Measurements from ENCODE around the gene PFKFB2. TPM values are rescaled to one million over a fixed set of nuclear protein-coding genes. Genes with fewer than 3 reads are reported as not detected.

Gene PFKFB2
- total RNA-seq, result 7.6 and 10.1 TPM in 2 replicates

GRCh38 chr1:207052911-207053769 lies at the start of gene PFKFB2:
TSS of gene PFKFB2 (plus strand) at chr1:207053275. CDS start at chr1:207054718, 1,443 bp downstream.
- Mint-ChIP-seq H3K27me3 (no peaks in the 10 kb centered on the region), H3K36me3 (ENCODE audit: low read depth) (peaks cover 26% of the 10 kb centered on the region), H3K4me1 (peaks cover 56% of the 10 kb centered on the region), H3K27ac (peak within 1 kb of the TSS; percentile 98), H3K9me3 (no peaks in the 10 kb centered on the region), H3K4me3 (peak within 1 kb of the TSS; percentile 98)
- DNase-seq (peak; percentile 94), ATAC-seq (ENCODE audit: low read depth) (peak; percentile 86)
- ChIA-PET CTCF (interaction anchor here (0.6 to 2.1 kb wide), 10 partner anchors 21 to 590 kb away, joined by 3 to 10 read pairs (median 3); partner anchors contain the start of gene CR2), POLR2A (interaction anchor here (0.6 to 1.9 kb wide), 8 partner anchors 18 to 770 kb away, joined by 3 to 18 read pairs (median 8); partner anchors contain the start of genes CD55, CR1 and CR2)
- intact Hi-C loops (cut with micrococcal nuclease), result loop anchor here (1.0 to 5.0 kb wide), 5 partner anchors 131 to 441 kb away; partner anchors contain the start of genes CD55, CR2, EIF2D and FCMR
- TF ChIP-seq CTCF (IDR thresholded peaks at IDR 0.05), result no peak

DNA sequence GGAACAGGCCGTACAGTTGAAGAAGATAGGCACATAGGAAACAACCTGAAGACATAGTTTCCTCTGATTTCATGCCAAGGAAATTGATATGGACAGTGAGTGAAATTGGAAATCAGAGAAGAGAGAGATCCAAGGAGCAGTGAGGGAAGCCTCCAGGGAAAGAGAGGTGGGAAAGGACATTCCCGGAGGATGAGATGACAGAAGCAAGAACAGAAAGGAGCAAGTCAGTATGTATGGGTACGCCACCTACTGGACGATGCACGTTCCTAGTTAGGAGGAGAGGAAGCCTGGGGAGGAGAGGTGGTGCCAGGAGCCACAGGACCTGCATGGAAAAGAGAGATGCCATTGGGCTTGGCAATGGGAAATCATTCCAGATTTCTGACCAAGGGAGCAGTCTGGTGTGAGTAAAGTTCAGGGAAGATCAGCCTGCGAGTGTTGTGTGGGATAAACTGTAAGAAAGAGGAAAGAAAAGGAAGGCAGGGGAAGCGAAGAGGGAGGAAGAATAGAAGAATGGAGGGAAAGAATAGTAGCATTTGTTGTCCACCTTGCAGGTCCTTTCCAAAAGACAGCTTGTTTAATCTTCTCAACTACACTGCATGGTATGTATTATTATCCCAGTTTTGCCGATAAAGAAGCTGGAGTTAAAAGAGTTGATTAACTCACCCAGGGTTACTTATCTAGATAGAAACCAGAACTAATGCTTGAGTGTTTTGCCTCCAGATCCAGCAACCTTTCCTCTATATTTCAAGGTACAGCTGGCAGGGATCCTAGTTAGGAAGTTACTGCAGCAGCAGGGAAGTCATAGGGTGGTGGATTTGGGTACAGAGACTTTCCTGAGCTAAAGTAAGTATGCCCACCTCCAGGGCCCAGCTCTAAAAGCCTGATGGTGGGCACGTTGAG lies 47.9 kb upstream of the PFKFB2 start:
- H3K27ac Mint-ChIP-seq, result no peak overlapping the region
- H3K9me3 Mint-ChIP-seq, result no peaks in the 10 kb centered on the region
- POLR2A ChIA-PET, result no interaction called here
- CTCF ChIA-PET, result interaction anchor here (0.8 to 1.6 kb wide), 5 partner anchors 10 to 80 kb away, joined by 3 to 6 read pairs (median 3); no protein-coding TSS in a partner anchor
- DNase-seq, result no peak
- H3K36me3 Mint-ChIP-seq (ENCODE audit: low read depth), result no peaks in the 10 kb centered on the region
- intact Hi-C loops (cut with micrococcal nuclease), result loop anchor here (5.0 kb wide), 1 partner anchor 72 kb away; no protein-coding TSS in a partner anchor
- no peak overlapping the region for H3K4me3 Mint-ChIP-seq
- H3K4me1 Mint-ChIP-seq, result peaks cover 2% of the 10 kb centered on the region
- TF ChIP-seq CTCF (IDR thresholded peaks at IDR 0.05), result peak; percentile 47
- ATAC-seq (ENCODE audit: low read depth), result peak; percentile 52
- H3K27me3 Mint-ChIP-seq, result peaks cover 14% of the 10 kb centered on the region

DNA sequence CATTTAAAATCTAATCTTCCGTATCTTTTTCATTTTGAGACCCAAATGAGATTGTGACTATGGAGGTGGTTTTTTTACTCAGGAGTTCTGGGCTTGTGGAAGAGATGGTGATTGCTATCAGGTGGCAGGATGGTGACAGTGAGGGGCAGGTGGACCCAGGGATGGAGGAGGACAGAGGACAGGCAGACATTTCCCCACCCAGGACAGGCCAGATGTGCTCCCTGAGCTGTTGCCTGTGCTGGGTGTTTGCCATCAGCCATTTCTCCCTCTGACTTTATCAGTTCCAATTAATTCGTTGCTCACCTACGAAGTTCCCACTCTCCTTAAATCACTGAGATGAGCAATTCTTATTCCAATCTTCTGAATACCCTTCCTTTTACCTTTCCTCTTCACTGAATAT lies 47.0 kb upstream of the PFKFB2 start:
- POLR2A ChIA-PET, result no interaction called here
- no peak for ATAC-seq (ENCODE audit: low read depth)
- TF ChIP-seq CTCF (IDR thresholded peaks at IDR 0.05), result no peak
- Mint-ChIP-seq H3K4me1 (peaks cover 2% of the 10 kb centered on the region), H3K27me3 (peaks cover 14% of the 10 kb centered on the region), H3K4me3 (no peak overlapping the region), H3K27ac (no peak overlapping the region), H3K36me3 (ENCODE audit: low read depth) (no peaks in the 10 kb centered on the region), H3K9me3 (no peaks in the 10 kb centered on the region)
- CTCF ChIA-PET, result interaction anchor here (0.7 to 1.3 kb wide), 4 partner anchors 12 to 81 kb away, joined by 3 read pairs; no protein-coding TSS in a partner anchor
- no peak for DNase-seq
- intact Hi-C loops (cut with micrococcal nuclease), result loop anchor here (5.0 kb wide), 1 partner anchor 71 kb away; no protein-coding TSS in a partner anchor

- no peak for TF ChIP-seq CTCF (IDR thresholded peaks at IDR 0.05)
- H3K9me3 Mint-ChIP-seq, result no peaks in the 10 kb centered on the region
- ChIA-PET CTCF (no interaction called here), POLR2A (no interaction called here)
- H3K4me3 Mint-ChIP-seq, result no peak overlapping the region
- no peak overlapping the region for H3K27ac Mint-ChIP-seq
- peaks cover 16% of the 10 kb centered on the region for H3K27me3 Mint-ChIP-seq
- H3K4me1 Mint-ChIP-seq, result peaks cover 2% of the 10 kb centered on the region
- intact Hi-C loops (cut with micrococcal nuclease), result loop anchor here (5.0 kb wide), 1 partner anchor 70 kb away; no protein-coding TSS in a partner anchor
- DNase-seq, result no peak
- H3K36me3 Mint-ChIP-seq (ENCODE audit: low read depth), result no peaks in the 10 kb centered on the region
- ATAC-seq (ENCODE audit: low read depth), result no peak
Observed at GRCh38 chr1:207006914-207007313, 46.2 kb upstream of the PFKFB2 start.

All from activated B cell treated with CpG ODN at 0.5 μM for 24 hours (primary cell).